Measurements from ENCODE around the gene CSK. TPM values are rescaled to one million over a fixed set of nuclear protein-coding genes. Genes with fewer than 3 reads are reported as not detected.

The CSK gene
- total RNA-seq, 2 experiments from 2014 or later = 272 to 282 TPM

GRCh38 chr15:74789171-74789631 lies 7.3 kb downstream of the CSK start:
- peak overlapping the region; percentile 93 for H3K4me3 Mint-ChIP-seq
- CTCF ChIA-PET = interaction anchor here (26.8 to 29.5 kb wide), 2 partner anchors 2 to 11 kb away, joined by 1193 read pairs; partner anchors contain the start of gene CSK
- H3K4me1 Mint-ChIP-seq (ENCODE audit: low read depth) = peaks cover 69% of the 10 kb centered on the region
- peak; percentile 52 for DNase-seq
- no peaks in the 10 kb centered on the region for H3K27me3 Mint-ChIP-seq (ENCODE audit: low read depth)
- intact Hi-C loops (cut with micrococcal nuclease) = loop anchor here (2.0 to 10.0 kb wide), 5 partner anchors 247 to 836 kb away; partner anchors contain the start of genes ARID3B, C15orf39, PML and SIN3A
- peak overlapping the region; percentile 99 for H3K27ac Mint-ChIP-seq
- no peaks in the 10 kb centered on the region for H3K9me3 Mint-ChIP-seq
- H3K36me3 Mint-ChIP-seq (ENCODE audit: low read depth) = peaks cover 57% of the 10 kb centered on the region

DNA sequence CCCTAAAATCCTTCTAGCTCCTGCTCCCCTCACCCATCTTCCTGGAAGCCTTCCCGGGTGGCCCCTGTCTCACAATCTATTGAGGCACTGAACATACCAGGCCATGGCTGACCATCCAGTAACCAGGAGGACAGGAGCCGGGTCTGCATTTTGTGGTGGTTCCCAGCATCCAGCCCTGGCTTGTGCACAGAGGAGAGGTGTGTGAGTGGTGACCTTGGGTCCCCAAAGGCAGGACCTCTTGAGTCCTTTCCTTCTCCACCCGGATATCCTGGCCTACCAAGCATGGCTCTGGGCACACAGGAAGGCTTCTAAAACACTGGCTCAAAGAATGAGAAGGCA lies 7.8 kb downstream of the CSK start:
- Mint-ChIP-seq H3K4me1 (ENCODE audit: low read depth) (peaks cover 75% of the 10 kb centered on the region), H3K4me3 (peak overlapping the region; percentile 93), H3K27ac (peak overlapping the region; percentile 99), H3K9me3 (no peaks in the 10 kb centered on the region), H3K36me3 (ENCODE audit: low read depth) (peaks cover 53% of the 10 kb centered on the region), H3K27me3 (ENCODE audit: low read depth) (no peaks in the 10 kb centered on the region)
- CTCF ChIA-PET = interaction anchor here (26.8 to 29.5 kb wide), 2 partner anchors 2 to 11 kb away, joined by 1193 read pairs; partner anchors contain the start of gene CSK
- no peak for DNase-seq
- intact Hi-C loops (cut with micrococcal nuclease) = loop anchor here (2.0 to 10.0 kb wide), 5 partner anchors 247 to 835 kb away; partner anchors contain the start of genes ARID3B, C15orf39, PML and SIN3A

- CTCF ChIA-PET = interaction anchor here (26.8 to 29.5 kb wide), 2 partner anchors 1 to 12 kb away, joined by 1193 read pairs; partner anchors contain the start of gene CSK
- peak overlapping the region; percentile 99 for H3K27ac Mint-ChIP-seq
- H3K27me3 Mint-ChIP-seq (ENCODE audit: low read depth) = no peaks in the 10 kb centered on the region
- no peaks in the 10 kb centered on the region for H3K9me3 Mint-ChIP-seq
- DNase-seq = peak; percentile 74
- H3K4me1 Mint-ChIP-seq (ENCODE audit: low read depth) = peaks cover 79% of the 10 kb centered on the region
- peak overlapping the region; percentile 93 for H3K4me3 Mint-ChIP-seq
- peaks cover 51% of the 10 kb centered on the region for H3K36me3 Mint-ChIP-seq (ENCODE audit: low read depth)
- intact Hi-C loops (cut with micrococcal nuclease) = no loop called here
These were observed 8.4 kb downstream of the CSK start for GRCh38 chr15:74790080-74790916.

GRCh38 chr15:74791007-74791406 lies 9.1 kb downstream of the CSK start:
- H3K4me3 Mint-ChIP-seq = peak overlapping the region; percentile 23
- peaks cover 49% of the 10 kb centered on the region for H3K36me3 Mint-ChIP-seq (ENCODE audit: low read depth)
- peaks cover 84% of the 10 kb centered on the region for H3K4me1 Mint-ChIP-seq (ENCODE audit: low read depth)
- no peak for DNase-seq
- H3K9me3 Mint-ChIP-seq = no peaks in the 10 kb centered on the region
- H3K27ac Mint-ChIP-seq = peak overlapping the region; percentile 99
- intact Hi-C loops (cut with micrococcal nuclease) = no loop called here
- CTCF ChIA-PET = interaction anchor here (26.8 to 29.5 kb wide), 2 partner anchors 0 to 12 kb away, joined by 1193 read pairs; partner anchors contain the start of gene CSK
- no peaks in the 10 kb centered on the region for H3K27me3 Mint-ChIP-seq (ENCODE audit: low read depth)

DNA sequence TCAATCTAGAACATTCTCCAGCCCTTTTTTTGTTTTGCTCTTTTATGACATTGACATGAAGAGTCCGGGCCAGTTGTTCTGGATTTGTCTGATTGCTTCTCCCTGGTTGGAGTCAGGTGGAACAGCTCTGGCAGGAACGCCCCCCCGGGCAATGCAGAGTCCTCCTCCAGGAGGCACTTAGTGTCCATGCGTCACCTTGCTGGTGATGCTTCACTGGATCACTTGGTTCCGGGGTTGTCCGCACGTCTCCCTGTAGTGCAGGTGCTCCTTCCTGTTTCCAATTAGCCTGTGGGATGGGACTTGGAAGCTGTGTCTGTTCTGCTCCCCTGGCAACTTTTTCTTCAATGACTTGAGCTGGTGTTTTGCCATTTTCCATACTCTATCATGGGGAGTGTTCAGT lies 9.8 kb downstream of the CSK start:
- Mint-ChIP-seq H3K27me3 (ENCODE audit: low read depth) (no peaks in the 10 kb centered on the region), H3K36me3 (ENCODE audit: low read depth) (peaks cover 48% of the 10 kb centered on the region), H3K9me3 (no peaks in the 10 kb centered on the region), H3K27ac (peak overlapping the region; percentile 99), H3K4me3 (peak overlapping the region; percentile 3), H3K4me1 (ENCODE audit: low read depth) (peaks cover 89% of the 10 kb centered on the region)
- intact Hi-C loops (cut with micrococcal nuclease) = no loop called here
- DNase-seq = no peak
- CTCF ChIA-PET = interaction anchor here (1.1 to 29.5 kb wide), 3 partner anchors 0 to 160 kb away, joined by 5 to 1193 read pairs (median 1193); partner anchors contain the start of gene CSK

DNA sequence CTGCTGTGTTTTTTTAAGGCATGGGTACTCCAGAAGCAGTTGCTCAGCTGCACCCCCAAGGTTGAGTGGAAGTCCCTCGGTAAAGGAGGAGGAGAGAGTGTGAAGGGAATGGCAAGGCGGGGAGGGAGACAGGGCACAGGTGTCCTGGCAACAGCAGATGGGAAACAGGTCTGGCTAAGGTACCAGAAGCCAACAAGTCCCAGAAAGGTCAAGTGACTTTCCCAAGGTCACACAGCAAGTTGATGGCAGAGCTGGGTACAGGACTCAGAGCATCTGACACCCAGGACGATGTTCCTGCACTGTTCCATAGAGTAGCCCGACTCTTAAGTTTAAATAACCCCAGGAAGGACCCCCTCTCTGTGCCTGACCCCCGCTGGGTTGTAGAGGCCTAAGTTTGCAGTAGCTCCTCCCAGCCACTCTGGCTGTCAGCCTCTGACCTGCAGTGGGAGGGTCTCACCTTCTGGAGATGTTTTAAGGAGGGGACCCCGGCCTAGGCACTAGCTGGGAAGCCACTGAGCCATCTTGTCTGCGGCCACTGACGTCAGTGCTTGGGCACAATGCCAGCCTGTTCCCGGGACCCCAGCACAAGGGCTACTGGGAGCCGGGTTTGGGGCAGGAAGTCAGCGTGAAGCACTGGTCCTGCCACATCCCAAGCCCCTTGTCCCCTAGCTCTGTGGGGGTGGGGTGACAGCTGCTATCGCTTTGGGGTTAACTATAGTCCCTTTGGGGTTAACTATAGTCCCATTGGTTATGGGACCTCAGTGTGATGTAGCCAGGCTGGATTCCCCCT lies 10.5 kb downstream of the CSK start:
- H3K9me3 Mint-ChIP-seq = no peaks in the 10 kb centered on the region
- peak overlapping the region; percentile 99 for H3K27ac Mint-ChIP-seq
- H3K4me3 Mint-ChIP-seq = peak overlapping the region; percentile 3
- no peaks in the 10 kb centered on the region for H3K27me3 Mint-ChIP-seq (ENCODE audit: low read depth)
- intact Hi-C loops (cut with micrococcal nuclease) = no loop called here
- CTCF ChIA-PET = interaction anchor here (0.8 to 29.5 kb wide), 6 partner anchors 13 to 417 kb away, joined by 3 to 1193 read pairs (median 5); partner anchors contain the start of gene CSK
- peaks cover 89% of the 10 kb centered on the region for H3K4me1 Mint-ChIP-seq (ENCODE audit: low read depth)
- DNase-seq = no peak
- peaks cover 44% of the 10 kb centered on the region for H3K36me3 Mint-ChIP-seq (ENCODE audit: low read depth)

DNA sequence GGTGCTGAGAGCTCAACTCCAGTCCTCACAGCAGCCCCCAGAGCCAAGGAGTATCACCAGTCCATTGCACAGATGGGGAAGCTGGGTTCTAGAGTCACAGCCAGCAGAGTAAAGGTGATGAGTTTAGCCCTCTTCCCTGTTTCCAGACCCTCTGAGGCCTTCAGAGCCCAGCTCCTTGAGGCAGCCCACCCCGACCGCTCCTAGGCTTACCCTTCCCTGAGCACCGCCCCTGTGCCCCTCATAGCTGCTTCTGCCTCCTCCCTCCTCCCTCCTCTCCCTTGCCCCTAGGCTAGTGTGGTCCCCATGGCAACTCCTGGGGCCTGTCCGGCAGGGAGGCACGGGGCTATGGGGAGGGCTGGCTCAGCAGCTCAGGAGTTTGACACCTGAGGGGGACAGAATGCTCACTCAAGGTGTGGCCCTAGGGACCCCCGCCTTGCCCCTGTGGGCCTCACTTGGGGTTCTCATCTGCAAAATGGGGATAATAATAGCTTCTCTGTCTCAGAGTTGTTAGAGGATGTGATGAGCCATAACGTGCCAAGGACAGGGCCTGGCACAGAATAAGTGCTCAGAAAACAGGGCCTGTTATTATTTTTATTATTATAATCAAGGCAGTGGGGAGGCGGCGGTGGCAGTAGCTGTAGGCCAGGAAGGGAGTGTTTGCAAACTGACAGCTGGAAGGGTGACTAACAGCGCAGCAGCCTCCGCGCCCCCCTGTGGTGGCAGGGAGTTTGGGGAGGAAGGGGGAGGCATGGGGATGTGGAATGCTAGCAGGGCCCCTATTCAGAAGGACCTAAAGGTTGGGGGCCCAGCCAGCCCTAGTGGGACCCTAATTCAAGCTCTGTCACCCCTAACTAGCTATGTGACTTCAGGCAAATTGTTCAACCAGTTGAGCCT lies 11.5 kb downstream of the CSK start:
- Mint-ChIP-seq H3K9me3 (no peaks in the 10 kb centered on the region), H3K27me3 (ENCODE audit: low read depth) (no peaks in the 10 kb centered on the region), H3K27ac (peak overlapping the region; percentile 99), H3K36me3 (ENCODE audit: low read depth) (peaks cover 48% of the 10 kb centered on the region), H3K4me1 (ENCODE audit: low read depth) (peaks cover 90% of the 10 kb centered on the region), H3K4me3 (no peak overlapping the region)
- CTCF ChIA-PET = interaction anchor here (0.6 to 29.5 kb wide), 12 partner anchors 12 to 418 kb away, joined by 3 to 1193 read pairs (median 4); partner anchors contain the start of genes CPLX3 and CSK
- intact Hi-C loops (cut with micrococcal nuclease) = no loop called here
- peak; percentile 88 for DNase-seq

DNA sequence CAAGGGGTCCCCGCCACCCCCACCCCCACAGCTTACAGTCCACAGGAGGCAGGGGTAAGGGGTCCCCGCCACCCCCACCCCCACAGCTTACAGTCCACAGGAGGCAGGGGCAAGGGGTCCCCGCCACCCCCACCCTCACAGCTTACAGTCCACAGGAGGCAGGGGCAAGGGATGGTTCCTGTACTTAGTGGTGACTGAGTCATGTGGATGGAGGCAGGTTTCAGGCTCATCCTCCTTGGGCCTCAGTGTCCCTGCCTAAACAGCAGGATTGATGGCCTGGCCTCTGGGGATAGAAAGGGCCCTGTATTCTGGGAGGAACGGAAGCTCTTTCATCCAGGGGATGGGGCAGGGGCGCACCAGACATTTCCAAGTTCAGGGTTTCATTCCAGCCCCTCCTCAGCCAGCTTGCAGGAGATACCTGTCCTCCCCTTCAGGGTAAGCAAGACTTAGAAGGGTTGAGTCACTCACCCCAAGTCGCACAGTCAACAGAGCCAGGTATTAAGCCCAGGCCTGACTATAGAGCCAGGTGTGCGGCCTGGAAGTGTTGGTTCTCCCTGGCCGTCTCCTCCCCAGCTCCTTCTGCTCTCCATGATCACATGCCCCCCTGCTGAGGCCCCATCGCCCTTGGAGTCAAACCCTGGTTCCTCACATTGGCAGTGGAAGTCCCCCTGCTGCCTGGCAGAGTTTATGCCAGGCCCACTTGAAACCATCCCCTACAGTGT lies 12.5 kb downstream of the CSK start:
- intact Hi-C loops (cut with micrococcal nuclease) = no loop called here
- H3K27me3 Mint-ChIP-seq (ENCODE audit: low read depth) = no peaks in the 10 kb centered on the region
- H3K4me1 Mint-ChIP-seq (ENCODE audit: low read depth) = peaks cover 92% of the 10 kb centered on the region
- H3K9me3 Mint-ChIP-seq = no peaks in the 10 kb centered on the region
- no peak for DNase-seq
- H3K36me3 Mint-ChIP-seq (ENCODE audit: low read depth) = peaks cover 45% of the 10 kb centered on the region
- peak overlapping the region; percentile 87 for H3K27ac Mint-ChIP-seq
- CTCF ChIA-PET = interaction anchor here (0.7 to 29.5 kb wide), 7 partner anchors 11 to 160 kb away, joined by 3 to 1193 read pairs (median 5); partner anchors contain the start of genes CPLX3 and CSK
- H3K4me3 Mint-ChIP-seq = peak overlapping the region; percentile 1

- DNase-seq = no peak
- H3K4me3 Mint-ChIP-seq = no peak overlapping the region
These were observed 13.1 kb downstream of the CSK start for GRCh38 chr15:74794970-74795349.

GRCh38 chr15:74795966-74796625 lies 14.2 kb downstream of the CSK start:
- Mint-ChIP-seq H3K36me3 (ENCODE audit: low read depth) (peaks cover 47% of the 10 kb centered on the region), H3K4me3 (peak overlapping the region; percentile 19), H3K27ac (peak overlapping the region; percentile 95), H3K27me3 (ENCODE audit: low read depth) (no peaks in the 10 kb centered on the region), H3K4me1 (ENCODE audit: low read depth) (peaks cover 86% of the 10 kb centered on the region), H3K9me3 (no peaks in the 10 kb centered on the region)
- CTCF ChIA-PET = interaction anchor here (0.7 to 29.5 kb wide), 3 partner anchors 12 to 161 kb away, joined by 3 to 1193 read pairs (median 6); partner anchors contain the start of gene CSK
- intact Hi-C loops (cut with micrococcal nuclease) = loop anchor here (1.0 kb wide), 1 partner anchor 8 kb away; no protein-coding TSS in a partner anchor
- DNase-seq = peak; percentile 78

More at GRCh38 chr15:74794970-74795349, 13.1 kb downstream of the CSK start:
- peaks cover 45% of the 10 kb centered on the region for H3K36me3 Mint-ChIP-seq (ENCODE audit: low read depth)
- CTCF ChIA-PET = interaction anchor here (2.5 to 29.5 kb wide), 2 partner anchors 11 to 16 kb away, joined by 17 to 1193 read pairs; partner anchors contain the start of gene CSK
- H3K9me3 Mint-ChIP-seq = no peaks in the 10 kb centered on the region
- peak overlapping the region; percentile 87 for H3K27ac Mint-ChIP-seq
- H3K27me3 Mint-ChIP-seq (ENCODE audit: low read depth) = no peaks in the 10 kb centered on the region
- peaks cover 92% of the 10 kb centered on the region for H3K4me1 Mint-ChIP-seq (ENCODE audit: low read depth)
- intact Hi-C loops (cut with micrococcal nuclease) = no loop called here
